Measurements from ENCODE around the gene ECSCR. TPM values are rescaled to one million over a fixed set of nuclear protein-coding genes. Genes with fewer than 3 reads are reported as not detected.

Gene ECSCR
- not detected in 2 replicates for total RNA-seq

GRCh38 chr5:139462586-139463276, at the start of gene ECSCR:
Gene ECSCR (minus strand): TSS chr5:139462743. CDS start chr5:139462670, 73 bp downstream.

GRCh38 chr5:139482050-139482889, 19.7 kb upstream of the ECSCR start, which contains the start of gene STING1:
Gene STING1 (minus strand): TSS chr5:139482758. CDS start chr5:139481704, 1,054 bp downstream.

GRCh38 chr5:139470821-139471300, 8.3 kb upstream of the ECSCR start, which contains the start of gene SMIM33:
Gene SMIM33 (plus strand): TSS chr5:139471004. CDS start chr5:139471122, 118 bp downstream.

GRCh38 chr5:139439013-139439903, 23.3 kb downstream of the ECSCR start, which contains the start of gene DNAJC18:
Gene DNAJC18 (minus strand): TSS chr5:139439525. CDS start chr5:139439445, 80 bp downstream.

GRCh38 chr5:139403787-139404483, 58.6 kb downstream of the ECSCR start, which contains the start of gene SPATA24:
Gene SPATA24 (minus strand): TSS chr5:139404089. CDS start chr5:139404060, 29 bp downstream.

Other genes with a start within 250 kb of the ECSCR start
- 130 and 151 TPM in 2 replicates for gene MATR3, start 169.0 kb downstream of the ECSCR start, total RNA-seq
- 43.7 and 62.6 TPM in 2 replicates for gene PAIP2, start 120.9 kb downstream of the ECSCR start, total RNA-seq
- gene SLC23A1, start 79.4 kb downstream of the ECSCR start, total RNA-seq, result not detected in 2 replicates
- 0.16 TPM in 1 of 2 replicates, not detected in the other for gene MZB1, start 72.8 kb downstream of the ECSCR start, total RNA-seq
- gene PROB1, start 67.6 kb downstream of the ECSCR start, total RNA-seq, result 0.78 and 2.7 TPM in 2 replicates
- gene SPATA24, start 58.7 kb downstream of the ECSCR start, total RNA-seq, result 3.0 and 4.6 TPM in 2 replicates
- gene DNAJC18, start 23.2 kb downstream of the ECSCR start, total RNA-seq, result 5.7 and 17.3 TPM in 2 replicates
- not detected in 2 replicates for gene SMIM33, start 8.3 kb upstream of the ECSCR start, total RNA-seq
- 44.2 and 55.8 TPM in 2 replicates for gene STING1, start 20.0 kb upstream of the ECSCR start, total RNA-seq
- gene UBE2D2, start 98.6 kb upstream of the ECSCR start, total RNA-seq, result 131 and 180 TPM in 2 replicates
- 4.2 and 4.9 TPM in 2 replicates for gene CXXC5, start 185.6 kb upstream of the ECSCR start, total RNA-seq